ENCODE results near the gene CHST13.

CHST13 gene

DNA sequence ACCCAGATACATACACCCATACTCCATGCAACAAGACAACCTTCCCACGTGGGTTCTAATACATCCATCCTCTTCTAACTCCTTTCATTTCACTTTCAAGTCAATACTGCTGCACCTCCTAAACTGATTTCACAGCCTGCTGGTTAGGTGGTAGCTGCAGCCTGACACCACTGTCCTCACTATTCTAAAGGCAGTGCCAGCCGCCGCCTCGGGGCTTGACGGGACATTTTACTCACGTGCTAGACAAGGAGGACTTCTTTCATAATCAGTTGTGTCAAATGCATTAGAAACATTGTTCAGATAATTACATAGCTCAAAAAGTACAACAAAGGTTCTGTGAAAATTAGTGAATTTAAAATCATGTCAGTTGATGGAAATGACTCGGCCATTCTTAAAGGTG lies 12.7 kb upstream of the CHST13 start:
- DNase-seq: no peak

DNA sequence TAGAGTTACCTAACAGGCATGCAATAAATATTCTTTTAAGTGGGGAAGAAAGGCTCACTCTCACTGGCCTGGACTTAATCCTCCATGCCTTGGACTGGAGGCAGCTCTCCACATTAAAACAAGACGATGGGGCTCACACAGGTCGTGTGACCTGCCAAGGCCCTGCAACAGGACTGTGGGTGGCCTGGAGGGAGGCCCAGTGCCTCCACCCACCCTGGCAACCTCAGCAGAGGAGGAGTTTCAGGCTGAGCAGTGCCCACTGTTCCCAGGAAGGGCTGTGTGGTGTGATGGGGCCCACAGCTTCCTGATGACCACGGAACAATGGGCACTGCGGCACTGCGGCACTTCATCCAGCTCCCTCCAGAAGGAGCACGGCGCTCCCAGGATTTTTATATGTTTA lies 11.9 kb upstream of the CHST13 start:
- DNase-seq: no peak

DNA sequence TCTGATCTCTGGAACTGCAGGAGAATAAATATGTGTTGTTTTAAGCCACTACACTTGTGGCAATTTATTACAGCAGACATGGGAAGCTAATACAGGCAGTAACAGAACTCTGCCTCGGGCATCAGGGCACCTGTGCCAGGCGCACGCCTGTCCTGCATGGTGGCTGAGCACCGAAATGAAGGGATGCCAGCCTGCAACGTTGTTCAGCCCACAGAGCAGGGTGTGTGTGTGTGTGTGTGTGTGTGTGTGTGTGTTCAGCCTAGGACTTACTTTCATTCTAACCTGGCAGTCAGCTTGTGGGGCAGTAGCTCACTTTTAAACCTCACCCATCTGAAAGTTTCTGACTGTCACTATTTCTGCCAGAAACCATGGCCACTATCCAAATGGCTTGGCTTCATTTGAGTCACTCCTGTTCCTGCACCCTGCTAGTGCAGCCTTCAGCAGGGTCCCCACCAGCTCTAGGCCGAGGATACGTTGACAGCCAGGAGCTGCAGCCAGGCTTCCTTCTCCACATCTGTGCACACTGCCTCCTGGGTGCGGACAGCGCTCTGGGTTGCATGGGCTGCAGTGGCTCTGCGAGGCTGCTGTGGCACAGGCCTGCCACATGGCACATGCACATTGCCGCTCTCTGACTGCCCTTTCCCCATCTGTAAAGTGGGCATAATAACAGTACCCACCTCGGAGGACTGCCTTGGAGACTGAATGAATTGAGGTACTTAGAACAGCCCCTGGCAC lies 10.9 kb upstream of the CHST13 start:
- DNase-seq: no peak

DNA sequence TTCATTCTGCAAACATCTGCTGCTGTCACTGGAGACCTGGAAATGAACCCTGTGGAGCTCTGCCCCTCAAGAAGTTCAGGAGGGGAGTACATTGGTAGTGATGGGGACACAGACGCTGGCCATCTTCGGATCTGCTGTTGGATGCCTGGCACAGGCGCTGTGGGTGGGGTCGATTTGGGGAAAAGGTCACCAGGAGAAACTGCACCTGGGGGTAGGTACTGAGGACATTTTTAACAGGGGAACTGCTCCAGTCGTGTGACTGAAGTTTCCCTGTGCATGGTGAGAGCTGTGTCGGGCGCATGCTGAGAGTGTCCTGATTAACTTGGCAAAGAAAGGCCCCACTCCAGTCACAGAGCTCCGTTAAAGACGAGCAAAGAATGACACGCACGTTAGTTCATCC lies 9.8 kb upstream of the CHST13 start:
- no peak for DNase-seq

DNA sequence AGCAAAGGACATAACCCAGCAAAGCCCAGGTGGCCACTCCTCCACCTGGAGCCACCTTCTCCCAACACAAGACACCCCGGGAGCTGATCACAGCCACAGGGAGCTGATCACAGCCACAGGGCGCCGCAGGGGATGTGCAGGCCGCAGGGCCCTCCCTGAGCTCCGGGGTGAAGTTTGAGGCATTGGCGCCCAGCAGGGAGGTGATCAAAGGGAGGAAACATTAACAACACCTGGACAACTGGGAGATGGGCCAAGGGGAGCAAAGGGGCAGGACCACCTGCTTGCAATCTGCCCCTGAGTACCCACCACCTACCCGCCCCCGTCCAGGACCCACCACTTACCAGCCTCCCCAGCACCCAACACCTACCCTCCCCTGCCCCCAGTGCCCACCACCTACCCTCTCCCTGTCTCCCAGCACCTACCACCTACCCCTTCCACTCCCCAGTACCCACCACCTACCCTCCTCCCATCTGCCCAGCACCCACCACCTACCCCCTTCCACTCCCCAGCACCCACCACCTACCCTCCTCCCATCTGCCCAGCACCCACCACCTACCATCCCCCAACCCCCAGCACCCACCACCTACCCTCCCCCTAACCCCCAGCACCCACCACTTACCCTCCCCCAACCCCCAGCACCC lies 8.8 kb upstream of the CHST13 start:
- no peak for DNase-seq

DNA sequence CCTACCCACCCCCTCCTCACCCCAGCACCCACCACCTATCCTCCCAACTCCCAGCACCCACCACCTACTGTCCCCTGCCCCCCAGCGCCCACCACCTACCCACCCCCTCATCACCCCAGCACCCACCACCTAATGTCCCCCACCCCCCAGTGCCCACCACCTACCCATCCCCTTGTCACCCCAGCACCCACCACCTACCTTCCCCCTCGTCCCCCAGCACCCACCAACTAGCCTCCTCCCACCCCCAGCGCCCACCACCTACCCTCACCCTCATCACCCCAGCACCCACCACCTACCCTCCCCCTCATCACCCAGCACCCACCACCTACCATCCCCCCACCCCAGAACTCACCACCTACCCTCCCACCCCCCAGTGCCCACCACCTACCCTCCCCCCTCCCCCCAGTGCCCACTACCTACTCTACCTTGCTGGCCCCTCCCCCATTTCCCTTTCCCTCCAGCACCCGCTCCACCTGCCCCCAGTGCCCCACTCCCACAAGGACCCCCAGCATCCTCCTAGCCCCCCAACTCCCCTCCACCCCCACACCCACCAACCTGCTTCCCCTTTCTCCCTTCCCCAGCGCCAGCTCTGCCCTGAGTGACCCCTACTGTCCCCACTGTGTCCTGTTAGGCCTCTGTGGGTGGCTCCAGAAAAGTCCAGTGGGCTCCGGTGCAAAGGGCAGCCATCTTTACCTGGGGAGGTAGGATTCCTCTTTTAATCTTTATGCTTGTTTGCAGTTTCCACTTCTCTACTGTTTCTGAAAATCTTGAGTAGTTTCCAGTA lies 7.6 kb upstream of the CHST13 start:
- no peak for DNase-seq

DNA sequence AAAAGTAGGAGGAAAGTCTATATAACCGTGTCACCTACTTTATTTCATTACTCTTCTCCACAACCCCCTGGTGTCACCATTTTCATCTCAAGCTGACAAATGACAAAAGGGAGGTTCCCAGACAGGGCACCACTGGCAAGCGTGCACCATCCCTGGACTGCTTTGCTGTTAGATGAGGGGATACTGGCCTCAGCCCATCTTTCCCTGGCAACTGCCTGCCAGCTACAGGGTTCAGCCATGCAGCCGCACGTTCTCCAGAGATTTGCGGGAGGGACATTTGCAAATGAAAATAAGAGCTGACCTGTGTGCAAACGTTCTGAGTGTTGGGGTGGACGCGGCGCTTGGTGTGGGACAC lies 7.0 kb upstream of the CHST13 start:
- DNase-seq: no peak

DNA sequence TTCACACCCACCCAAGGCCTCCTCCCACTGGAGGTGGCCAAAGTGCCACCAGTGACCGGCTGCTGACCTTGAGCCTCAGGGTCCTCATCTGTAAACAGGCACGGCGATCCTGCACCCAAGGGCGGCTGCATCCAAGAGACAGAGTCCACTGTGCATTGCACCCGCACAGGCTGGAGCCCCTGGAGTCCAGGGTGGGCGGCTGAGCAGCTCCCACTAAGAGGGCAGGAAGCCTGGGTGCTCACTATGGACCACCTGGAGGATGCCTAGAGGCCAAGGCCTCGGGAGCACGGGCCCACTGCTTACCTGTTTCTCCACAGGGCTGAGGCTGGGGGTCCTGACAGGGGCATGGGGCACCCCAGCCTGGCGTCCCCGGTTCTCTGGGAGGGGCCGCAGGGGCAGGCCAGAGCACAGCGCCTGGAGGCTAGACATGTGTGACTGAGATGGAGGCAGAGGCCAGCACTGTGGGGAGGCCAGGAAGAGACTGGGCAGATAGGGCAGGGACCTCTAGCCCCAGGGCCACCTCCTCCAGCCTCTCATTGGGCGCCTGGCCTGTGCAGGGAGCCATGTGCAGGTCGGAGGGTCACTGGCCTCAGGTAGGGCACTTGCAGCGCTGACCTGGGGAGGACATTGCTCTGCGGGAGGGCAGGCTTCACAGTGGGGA lies 6.5 kb upstream of the CHST13 start, which contains the start of gene UROC1:
UROC1 (minus strand) TSS at position 483 of the 661 bp plus-strand sequence; CDS start at position 429, 54 bp downstream.
- no peak for DNase-seq

DNA sequence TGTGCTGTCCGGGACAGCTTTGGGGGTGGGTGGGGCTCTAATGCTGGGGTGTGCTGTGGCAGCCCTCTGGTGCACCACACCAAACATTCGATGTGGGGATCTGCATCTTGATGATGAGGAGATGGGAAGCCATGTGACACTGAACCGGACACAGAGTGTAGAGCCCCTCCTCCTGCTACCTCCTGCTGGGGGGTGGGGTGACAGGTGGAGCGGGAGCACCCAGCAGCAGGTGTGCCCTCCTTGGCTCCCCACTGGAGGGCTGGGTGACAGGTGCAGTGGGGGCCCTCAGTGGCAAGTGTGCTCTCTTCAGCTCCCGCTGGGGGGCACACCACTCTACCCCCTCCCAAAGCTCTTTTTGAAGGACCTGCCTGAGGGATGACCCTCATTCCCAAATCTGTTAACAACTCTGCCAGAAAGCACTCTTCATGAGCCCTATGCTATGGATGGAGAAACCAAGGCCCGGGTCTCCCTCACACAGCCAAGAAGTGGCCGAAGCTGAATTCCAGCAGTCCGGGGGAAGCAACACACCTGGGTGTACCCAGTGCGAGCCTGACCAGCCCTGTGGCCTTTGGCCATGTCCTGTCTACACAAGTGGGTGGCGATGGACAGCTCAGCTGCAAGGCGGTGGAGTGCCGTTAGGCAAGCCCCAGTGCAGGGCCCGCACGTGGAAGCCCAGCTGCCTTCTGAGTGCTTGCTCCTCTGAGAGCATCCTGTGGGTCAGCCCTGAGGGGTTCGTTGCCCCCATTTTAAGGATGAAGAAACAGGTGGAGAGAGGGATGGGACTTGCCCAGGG lies 5.8 kb upstream of the CHST13 start:
- no peak for DNase-seq

DNA sequence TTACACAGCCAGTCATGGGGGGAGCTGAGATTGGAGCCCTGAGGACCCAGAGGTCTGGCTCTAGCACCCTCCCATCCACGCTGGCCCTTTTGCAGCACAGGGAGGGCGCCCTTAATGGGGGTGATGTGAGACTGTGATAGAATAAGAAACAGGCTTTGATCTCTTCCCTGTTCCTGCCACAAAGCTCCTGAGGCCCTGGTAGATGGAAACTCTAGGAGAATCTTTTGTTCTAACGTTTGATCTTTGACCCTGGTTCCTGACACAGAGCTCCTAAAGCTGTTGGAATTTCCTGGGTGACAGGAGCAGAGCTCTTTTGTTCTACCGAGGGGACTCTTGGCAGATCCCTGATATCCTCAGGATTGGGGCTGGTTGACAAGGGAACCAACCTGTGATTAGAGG lies 5.2 kb upstream of the CHST13 start:
- DNase-seq: no peak

DNA sequence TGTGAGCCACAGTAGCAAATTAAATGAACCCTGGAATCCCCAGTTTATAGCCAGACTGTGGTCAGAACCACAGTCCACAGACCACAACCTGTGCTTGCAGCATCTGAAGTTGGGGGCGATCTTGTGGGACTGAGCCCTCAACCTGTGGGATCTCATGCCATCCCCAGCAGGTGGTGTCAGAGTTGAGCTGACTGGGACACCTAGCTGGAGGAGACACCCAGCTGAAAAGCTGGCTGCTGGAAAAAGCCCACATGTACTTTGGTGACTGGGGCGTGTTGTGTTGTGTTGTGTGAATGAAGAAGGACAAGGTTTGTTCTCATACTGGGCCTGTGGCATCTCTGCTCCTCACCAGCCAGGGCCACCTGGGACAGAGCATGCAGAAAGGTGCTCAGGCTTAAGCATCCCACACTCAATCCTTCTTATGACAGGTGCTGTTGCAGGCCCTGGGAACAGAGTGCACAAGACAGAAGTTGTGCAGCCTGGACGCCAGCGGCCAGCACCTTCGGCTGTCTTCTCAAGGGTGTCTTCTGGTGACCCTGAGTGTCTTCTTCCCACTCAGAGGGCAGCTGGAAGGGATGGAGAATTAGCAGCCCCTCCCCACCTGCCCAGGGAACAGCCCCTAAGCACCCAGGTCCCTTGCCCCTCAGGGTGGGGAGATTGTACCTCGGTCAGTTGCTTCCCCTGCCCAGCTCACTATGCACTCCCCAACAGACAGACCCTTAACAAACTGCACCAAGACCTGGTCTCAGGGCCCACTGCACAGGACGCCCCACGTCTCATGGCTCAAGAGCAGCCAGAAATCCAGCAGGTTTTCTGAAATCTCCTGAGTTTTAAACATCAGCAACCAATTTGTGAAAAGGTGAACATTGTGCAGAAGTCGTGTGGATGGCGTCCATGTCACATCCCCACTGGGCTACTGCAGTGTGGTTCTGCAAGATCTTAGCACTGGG lies 4.2 kb upstream of the CHST13 start:
- DNase-seq: no peak

DNA sequence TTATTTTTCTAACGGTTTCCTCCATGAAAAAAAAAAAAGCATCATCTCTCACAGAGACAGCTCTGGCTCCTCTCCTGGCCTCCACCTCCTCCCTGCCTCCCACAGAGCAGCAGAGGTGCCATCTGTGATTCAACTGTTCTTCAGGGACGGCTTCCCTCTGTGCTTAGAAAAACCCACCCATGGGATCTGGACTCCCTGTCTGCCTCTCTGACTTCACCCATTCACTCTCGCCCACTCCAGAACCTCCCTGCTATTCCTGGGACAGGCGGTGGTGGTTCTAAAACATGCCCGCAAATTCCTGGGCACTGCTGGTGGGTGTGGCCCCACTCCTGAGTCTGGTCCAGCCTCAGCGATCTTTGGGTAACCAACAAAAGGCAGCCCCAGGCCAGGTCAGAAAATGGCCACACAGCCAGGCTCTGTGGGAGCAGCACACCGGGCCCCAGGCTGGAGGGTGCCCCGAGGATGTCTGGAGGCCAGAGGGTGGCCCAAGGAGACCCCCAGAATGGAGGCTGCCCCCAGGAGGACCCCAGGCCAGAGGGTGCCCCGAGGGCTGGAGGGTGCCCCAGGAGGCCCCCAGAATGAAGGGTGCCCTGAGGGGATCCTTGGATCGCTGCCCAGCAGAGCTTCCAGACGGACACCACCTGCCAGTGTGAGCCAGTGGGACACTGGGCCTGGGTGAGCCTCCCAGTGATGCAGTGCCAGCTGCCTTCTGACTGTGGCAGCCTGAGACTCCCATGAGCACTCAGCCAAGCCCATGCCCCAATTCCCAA lies 2.6 kb upstream of the CHST13 start:
- DNase-seq: no peak

DNA sequence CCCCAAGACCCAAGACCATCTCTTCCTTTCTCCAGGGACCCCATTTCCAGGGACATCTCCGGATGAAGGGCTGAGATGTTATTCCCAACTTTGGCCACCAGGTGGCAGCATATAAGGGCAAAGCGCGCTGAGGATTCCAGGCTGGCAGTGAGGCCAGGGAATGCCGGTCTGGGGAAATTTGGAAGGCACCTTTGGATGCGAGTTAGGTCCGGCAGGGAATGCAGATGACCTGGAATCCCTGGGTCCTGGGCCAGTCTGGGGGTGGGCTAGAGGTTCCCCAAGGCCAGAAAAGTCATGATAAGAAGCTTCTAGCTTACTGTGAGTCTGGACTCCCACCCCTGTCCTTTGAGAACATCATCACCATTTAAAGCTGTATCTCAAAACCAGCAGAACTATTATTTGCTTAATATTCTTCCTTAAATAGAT lies 1.6 kb upstream of the CHST13 start:
- no peak for DNase-seq

DNA sequence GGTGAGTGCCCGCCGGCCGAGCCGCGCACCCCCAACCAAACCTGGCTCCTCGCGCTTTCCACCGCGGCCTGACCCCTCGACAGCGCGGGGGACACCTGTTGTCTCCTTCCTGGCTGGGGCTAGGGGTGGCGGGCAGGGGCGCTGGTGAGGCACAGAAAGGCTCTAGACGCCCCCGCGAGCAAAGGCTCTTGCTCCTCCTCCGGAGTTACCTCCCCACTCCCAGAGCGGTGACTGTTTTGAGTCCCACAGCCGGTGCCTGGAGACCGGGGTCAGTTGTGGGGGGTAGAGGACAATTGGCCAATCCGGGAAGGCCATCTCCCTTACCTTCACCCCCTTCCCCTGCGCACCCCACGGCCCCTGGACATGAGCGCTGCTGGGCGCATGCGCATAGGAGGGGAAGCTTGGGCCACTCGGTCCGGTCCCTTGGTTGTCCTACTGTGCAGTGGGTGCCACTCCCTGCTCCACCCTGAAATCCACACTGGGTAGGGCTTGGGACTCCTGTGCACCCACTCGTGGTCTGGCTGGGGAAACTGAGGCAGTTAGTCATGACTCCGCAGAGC lies 554 bp downstream of the CHST13 start:
- DNase-seq: no peak

DNA sequence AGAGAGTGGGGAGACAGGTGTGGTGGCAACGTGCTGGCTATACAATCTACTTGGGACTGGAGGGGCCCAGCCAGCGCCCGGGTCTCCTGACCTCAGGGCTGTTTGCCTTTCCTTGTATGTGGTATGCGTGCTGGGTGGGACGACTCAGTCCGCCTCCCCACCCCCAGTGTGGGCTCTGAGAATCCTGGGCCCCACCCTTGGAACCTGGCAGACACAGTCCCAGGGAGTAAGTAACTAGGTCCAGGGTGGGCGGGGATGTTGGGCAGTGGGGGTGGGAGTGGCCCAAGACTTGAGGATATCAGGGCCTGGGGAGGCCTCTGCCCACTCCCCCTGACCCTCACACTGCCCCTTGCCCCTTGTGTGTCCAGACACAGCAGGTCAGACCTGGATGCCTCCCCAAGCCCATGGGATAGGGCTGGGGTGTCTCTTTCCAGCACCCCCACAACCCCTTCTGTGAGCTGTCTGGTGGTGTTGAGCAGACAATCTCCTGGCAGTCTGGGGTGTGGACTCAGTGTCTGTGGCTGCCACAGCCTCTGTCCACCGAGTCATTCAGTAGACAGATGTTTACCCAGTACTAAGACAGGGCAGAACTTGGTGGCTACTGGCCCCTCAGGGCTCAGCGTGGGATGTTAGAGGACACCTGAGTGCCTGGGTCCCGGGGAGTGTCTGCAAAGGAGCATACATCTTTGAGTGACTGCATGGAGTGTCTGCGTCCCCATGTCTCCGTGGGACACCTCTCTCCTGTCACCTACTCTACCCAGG lies 1.3 kb downstream of the CHST13 start:
- no peak for DNase-seq

DNA sequence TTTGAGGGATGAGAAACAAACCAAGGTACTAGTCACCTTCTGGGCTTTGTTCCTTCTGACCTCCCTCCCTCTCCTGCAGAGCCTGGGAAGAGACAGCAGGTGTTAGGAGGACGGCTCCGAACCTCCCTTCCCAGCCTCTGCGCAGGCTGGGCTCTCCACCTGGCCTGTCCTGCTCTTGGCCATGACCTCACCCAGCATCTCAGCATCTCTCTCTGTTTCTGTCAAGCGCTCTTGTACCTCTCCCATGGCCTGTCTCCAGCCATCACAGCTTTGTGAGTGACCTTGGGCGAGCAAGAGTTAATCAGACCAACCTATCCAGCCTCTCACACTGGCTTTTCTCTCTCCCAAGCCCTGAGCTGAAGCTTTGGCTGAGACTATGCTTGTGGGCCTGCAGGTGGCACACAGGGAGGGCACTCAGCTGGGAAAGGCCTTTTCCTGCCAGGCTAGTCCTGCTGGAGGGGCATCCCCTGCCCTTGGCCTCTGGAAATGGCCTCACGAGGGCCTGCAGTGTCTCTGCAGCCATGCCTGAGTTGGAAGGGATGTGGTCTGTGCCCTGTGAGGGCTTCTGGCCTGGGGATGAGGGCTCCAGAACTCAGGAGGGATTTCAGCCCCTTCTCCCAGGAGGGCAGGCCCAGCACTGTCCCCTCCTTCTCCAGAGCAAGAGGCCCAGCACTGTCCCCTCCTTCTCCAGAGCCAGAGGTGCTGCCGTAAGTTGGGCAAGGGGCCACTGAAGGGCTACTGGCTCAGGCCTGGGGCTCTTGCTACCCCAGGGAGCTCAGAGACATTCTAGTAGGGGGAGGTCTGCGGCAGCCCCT lies 2.1 kb downstream of the CHST13 start:
- no peak for DNase-seq

DNA sequence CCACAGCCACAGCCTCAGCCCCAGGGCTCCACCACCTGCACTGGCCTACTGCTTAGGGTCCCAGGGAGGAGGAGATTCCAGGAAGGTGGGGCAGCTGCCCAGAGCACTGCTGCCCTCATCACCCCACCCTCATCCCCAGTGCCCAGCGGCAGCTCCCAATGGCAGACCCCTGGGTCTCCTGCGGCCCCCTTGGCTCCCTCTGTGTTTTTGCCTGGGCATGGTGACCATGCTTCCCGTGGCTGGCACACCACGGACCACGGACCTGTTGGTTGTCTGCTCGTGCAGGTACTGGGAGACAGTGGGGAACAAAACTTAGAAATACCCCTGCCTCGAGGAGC lies 2.7 kb downstream of the CHST13 start:
- DNase-seq: no peak

DNA sequence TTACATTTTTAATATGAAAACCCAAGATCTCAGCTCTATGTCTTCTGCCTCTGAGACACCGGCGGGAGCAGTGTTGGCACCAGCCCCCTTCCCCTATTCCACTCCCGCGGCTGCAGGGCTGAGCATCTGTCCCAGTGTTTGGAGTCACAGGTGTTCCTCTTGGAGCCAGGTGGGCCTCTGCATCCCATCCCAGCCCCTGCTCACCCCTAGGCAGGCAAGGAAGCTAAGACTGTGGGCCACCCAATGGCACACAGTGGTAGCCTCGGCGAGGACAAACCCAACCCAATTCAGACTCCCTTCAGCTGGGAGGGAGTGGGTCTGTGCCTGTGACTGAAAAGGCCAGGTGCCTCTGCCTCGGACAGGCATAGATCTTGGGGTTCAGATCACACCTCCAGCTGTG lies 3.1 kb downstream of the CHST13 start:
- DNase-seq: no peak

Measured in NCI-H1048 (cell line).